GM19463 (cell line): Measurements from ENCODE around the gene POR.

Source experiments
- ATAC-seq: cut with Tn5 transposase; IDR thresholded peaks from one replicate; pipeline ENCODE4 v1.9.1; 2021; ENCODE audit warnings: mild to moderate bottlenecking, moderate library complexity; ENCODE audit not compliant: unreplicated experiment

The POR gene

DNA sequence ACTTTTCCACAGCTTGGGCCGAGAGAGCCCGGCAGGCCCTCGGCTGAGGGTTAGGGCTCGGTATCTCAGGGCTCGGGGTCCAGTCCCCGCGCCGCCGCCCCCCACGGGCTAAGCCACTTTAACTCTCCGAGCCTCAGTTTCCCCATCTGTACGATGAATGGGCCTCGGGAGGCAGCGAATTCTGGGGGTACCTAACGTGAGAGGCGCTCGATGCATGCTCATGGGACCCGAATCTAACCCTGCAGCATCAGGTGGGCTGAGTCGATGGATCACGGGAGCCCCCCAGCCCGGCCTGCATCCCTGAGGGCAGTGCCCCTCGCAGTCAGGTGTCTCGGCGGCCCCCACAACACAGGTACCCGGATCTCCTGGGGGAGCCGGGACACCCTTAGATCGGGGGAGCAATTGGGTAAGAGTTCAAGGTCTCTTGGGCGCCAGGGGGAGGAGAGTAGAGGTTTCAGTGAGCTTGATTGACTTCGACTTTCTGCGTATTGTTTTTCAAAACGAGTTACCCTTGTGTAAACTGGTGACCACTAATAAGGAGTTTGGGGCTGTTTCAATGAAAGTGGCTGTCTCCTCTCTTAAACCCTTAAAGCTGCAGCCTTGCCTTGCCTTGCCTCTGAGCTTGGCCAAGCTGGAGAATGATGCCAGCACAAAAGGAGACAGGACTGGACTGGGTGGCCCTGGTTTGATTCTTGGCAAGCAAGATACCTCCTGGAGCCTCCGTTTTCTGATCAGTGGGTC is 631 bp downstream of the POR start:
- ATAC-seq: no peak

DNA sequence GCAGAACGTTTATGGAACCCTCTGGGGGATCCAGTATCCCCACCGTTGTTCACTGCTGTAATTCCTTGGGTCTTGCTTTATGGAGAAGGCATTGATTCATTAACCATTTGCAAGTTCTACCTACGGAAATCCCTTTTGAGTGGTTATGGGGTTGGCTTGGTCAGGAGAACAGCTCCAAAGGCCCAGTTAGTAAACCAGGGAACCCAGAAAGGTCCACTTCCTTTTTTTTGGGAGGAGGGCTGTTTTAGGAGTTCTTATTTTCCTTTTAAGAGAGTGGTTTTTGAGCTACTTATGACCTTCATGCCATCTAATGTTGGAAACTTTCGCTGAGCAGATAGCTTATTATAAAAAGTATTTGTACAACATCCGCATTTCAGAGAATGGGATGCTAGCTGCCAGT is 1.3 kb downstream of the POR start:
- no peak for ATAC-seq

DNA sequence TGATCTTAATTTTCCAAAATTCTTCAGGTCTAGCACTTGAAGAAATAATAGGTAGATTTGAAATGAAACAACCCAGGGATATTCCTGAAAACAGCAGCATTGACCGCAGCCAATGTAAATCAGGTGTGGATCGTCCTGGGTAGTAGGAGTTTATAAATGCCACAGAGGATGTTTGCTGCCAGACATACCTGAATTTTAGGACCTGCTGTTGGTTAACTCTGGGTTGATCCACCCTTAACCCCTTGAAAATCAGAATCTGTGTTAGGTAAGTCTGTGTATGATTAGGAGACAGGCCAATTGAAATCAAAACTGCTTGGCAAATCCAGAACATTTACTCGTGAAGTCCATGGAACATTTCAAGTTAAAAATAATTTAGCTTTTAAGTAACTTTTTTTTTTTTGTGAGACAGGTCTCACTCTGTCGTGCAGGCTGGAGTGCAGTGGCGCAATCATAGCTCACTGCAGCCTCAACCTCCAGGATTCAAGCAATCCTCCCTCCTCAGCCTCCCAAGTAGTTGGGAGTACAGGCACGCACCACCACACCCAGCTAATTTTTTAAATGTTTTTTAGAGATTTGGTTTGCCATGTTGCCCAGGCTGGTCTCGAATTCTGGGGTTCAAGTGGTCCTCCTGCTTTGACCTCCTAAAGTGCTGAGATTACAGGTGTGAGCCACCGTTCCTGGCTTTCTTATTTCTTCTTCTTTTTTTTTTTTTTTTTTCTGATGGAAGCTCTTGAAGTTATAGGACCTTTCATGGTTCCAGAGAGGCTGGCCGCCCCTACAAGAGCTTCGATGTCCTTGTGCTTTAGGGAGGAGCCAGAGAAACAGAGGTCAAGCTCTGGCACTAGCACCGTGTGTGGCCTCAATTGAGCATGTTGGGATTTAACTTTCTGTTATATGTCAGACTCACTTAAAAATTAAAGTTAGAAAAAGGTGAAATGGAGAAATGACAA is 2.0 kb downstream of the POR start:
- no peak for ATAC-seq

DNA sequence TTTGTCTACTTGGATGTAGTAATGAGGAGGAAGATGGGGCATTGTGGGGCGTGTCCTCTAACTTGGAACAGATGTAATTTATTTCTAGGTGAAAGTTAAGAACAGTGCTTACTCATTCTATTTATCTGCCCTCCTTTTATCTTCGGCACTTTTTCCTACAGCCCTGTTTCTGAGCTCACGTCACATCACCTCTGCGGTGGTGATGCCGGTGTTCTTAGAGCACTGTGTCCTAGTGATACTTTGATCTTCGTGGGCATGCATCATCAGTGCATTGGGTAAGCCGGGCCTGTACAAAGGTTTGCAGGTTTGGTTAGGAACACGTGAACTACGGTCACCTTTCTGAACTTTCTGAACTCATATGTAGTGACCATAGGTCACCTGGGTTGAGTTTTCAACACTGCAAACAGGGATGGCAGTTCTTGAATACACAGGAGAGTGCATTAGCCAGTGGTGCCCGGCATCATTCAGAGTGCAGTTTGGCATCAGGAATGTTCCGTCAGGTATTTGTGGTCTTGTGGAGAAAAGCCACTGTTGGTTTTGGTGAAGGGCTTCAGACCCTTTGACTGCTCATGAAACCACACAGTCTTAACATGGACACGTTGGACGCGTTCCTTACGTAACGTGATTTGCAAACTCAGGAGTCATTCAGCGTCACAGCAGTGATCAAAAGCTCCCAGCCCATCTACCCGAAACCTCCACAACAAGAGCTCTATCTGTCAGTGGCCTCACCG is 5.6 kb downstream of the POR start:
- ATAC-seq: no peak

DNA sequence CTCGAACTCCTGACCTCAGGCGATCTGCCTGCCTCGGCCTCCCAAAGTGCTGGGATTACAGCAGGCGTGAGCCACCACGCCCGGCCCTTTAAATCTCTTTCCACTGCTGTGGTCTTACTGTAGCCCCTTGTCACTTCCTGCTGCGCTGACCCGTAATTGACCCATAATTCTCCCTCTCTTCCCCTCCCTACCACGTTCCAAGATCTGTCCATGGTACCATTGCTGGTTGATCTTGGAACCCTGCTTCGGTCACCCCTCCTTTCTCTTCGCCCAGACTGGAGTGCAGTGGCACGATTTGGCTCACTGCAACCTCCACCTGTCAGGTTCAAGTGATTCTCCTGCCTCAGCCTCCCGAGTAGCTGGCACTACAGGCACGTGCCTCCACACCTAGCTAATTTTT is 6.5 kb downstream of the POR start:
- ATAC-seq: no peak

DNA sequence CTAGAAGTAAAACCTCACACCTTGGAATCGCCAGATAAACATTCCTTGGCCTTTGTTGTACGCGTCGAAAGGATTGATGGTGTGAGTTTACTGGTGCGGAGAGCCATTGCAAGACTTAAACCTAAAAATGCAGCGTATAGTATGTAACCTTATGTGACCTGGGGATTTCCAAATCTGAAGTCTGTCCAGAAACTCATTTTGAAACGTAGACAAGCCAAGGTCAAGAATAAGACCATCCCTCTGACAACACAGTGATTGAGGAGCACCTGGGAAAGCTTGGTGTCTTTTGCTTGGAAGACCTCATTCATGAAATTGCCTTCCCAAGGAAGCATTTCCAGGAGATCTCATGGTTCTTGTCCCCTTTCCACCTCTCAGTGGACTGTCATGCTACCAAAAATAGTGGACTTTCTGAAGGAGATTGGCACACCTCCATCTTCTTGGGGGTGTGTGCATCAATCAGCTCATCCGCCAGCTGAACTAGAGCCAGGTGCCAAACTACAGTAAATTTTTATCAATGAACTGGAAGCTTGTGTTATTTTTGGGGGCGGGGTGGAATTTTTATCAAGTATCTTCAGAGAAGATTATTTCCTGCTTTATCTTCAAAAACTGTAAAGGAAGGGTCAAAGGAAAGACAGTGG is 8.1 kb downstream of the POR start:
- ATAC-seq: no peak

DNA sequence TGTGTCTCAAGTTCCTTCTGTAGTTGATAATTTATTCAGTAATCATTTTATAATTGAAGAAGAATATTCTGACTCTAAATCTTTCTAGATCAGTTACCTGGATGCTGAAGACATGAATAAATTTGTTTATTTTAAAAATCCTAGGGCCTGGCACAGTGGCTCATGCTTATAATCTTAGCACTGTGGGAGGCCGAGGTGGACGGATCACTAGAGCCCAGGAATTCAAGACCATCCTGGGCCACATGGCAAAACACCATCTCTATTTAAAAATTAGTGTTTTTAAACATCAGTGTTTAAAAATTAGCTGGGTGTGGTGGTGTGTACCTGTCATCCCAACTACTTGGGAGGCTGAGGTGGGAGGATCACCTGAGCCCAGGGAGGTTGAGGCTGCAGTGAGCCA is 9.3 kb downstream of the POR start:
- no peak for ATAC-seq

DNA sequence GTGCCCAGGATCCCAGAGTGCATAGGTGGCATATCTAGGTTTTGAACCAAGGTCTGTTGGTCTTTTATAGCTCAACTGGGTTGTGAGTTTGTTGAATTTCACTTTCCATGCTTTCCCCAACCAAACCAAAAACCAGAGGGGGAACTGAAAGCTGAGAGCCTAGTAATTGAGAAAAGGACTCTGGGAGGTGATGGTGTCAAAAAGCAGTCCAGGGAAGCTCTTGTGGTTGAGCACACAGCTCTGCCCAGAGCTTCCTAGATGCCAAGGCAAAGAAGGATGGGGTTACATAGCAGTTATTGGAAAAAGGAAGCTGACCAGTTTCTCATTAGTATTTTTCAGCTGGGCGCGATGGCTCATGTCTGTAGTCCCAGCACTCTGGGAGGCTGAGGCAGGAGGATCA is 9.9 kb downstream of the POR start:
- no peak for ATAC-seq

DNA sequence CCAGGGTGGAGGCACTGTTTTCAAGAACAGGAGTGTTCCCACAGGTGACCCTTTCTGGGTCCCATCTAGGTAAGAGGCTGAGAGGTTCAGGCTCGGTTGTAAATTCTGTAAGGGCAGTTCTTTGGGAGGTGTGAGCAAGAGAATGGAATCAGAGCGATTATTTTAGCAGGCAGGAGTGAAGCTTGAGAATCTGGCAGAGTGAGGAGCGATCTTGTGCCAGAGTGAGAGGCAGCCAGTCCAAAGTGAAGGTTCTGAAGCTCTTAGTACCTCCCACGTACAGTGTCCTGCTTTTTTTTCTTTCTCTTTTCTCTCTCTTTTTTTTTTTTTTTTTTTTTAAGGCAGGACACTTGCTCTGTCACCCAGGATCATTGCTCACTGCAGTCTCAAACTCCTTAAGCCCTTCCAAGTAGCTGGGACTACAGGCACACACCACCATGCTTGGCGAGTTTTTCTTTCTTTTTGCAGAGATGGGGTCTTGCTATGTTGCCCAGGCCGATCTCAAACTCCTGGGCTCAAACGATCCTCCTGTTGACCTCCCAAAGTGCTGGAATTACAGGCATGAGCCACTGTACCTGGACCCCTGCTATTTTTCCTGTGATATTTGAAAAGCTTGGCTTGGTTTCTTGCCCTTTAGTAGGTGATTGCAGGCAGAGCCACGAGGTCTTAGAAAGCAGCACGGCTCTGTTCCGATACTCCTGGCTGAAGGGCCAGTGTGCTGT is 10.9 kb downstream of the POR start:
- ATAC-seq: no peak

DNA sequence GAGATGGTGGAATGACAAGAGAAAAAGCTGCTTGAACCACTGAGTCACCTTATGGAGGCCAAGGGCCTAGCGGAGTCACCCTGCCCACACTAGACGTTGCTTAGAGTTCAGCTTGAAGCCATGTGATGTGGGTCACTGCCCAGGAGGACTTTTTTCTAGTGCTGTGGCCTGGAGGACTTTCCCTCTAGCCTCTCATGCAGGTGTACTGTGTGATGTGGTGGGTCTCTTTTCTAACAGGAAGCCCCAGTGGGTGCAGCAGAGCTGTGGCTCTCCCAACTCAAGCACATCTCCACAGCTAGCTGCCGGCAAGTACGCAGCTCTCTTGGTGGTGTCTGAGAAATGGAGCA is 13.6 kb downstream of the POR start:
- ATAC-seq: peak; percentile 92

DNA sequence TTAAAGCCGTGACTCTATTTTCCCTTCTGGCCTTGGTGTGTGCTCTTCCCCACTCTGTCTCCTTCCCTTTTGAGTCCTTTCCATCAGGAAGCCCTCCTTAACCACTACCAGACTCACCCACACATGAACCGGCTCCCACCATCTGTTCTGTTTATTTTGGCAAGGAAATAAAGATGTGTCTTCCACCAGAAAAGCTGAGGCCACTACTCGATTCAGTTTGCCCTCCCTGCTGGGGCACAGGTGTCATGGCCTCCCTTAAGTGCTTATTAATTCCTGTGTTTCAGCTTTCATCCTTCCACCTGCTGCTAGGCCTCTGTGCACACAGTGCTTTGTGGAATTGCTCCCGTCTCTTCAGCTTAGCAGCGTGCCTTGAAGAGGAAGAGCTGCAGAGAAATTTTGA is 16.7 kb downstream of the POR start:
- ATAC-seq: no peak

DNA sequence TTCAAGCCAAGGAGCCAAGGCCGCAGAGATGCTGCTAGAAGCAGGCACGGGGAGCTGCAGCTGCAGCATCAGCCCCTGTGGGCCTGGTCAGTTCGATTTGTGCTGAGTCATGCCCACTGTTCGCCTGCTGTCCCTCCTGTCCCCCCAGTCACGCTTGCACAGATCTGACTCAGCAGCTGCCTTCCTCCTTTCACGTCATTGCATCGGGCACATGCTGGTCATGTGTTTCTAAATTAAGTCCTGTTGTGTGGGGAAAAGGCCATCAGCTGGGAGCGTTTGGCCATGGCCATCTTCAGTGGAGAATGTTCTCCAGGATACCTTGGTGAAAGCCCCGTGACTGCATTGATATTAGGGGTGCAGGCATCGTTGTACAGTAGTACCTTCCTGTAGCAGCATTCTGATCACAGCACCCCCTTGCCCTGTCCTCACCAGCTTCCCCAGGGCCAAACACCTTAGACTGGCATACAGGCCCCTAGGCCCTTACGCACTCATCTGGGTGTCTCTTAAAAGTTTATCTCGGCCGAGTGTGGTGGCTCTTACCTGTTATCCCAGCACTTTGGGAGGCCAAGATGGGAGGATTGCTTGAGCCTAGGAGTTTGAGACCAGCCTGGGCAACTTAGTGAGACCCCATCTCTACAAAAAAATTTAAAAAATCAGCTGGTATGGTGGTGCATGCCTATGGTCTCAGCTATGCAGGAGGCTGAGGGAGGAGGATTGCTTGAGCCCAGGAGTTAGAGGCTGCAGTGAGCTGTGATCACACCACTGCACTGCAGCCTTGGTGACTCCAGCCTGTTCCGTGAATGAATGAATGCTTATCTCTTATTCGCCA is 23.2 kb downstream of the POR start:
- no peak for ATAC-seq

DNA sequence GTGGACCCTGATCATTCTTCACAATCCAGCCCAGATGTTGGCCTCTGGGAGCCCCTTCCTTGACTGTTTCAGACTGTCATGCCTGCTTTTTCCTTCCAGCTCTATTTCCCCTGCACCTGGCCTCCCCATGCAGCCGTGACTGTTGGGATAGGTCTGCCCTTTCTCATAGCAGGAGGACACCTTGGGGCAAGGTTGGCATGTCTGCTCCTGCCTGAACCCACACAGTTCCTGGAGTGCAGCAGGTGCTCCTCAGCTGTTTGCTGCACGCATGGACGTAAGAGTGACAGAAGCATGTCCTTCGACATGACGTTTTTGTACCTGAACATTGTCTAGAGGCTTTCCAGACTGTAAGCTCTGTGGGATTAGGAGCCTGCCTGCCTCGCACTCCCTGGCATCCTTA is 24.0 kb downstream of the POR start:
- ATAC-seq: no peak

DNA sequence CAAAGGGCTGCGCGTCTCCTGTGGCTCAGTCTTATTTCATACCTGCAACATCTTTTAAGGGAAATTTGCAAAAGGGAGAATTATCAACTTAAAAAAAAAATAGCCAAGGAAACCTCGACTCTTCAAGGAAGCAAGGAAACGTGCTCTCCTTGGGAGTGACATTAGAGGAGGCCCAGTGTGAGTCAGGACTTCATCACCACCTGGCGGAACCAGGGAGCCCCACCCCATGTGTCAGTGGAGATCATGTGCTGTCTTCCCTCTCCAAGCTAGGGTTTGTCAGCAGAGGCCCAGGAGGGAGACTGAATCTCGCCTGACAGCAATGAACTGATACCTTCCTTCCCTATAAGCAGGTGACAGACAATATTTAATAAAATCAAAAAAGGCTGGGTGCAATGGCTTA is 28.9 kb downstream of the POR start:
- no peak for ATAC-seq

DNA sequence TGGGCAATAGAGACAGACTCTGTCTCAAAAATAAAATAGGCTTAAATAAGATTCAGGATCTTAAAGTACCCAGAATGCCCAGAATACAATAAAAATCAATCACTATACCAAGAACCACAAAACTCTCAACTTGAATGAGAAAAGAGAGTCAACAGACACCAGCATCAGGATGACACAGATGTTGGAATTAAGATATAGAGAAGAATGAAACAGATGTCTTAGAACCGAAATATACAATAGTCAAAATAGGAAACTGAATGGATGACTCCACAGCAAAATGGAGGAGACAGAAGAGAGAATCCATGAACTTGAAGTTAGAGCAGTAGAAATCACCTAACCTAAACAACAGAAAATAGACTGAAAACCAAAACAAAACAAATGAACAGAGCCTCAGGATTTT is 29.6 kb downstream of the POR start:
- no peak for ATAC-seq

DNA sequence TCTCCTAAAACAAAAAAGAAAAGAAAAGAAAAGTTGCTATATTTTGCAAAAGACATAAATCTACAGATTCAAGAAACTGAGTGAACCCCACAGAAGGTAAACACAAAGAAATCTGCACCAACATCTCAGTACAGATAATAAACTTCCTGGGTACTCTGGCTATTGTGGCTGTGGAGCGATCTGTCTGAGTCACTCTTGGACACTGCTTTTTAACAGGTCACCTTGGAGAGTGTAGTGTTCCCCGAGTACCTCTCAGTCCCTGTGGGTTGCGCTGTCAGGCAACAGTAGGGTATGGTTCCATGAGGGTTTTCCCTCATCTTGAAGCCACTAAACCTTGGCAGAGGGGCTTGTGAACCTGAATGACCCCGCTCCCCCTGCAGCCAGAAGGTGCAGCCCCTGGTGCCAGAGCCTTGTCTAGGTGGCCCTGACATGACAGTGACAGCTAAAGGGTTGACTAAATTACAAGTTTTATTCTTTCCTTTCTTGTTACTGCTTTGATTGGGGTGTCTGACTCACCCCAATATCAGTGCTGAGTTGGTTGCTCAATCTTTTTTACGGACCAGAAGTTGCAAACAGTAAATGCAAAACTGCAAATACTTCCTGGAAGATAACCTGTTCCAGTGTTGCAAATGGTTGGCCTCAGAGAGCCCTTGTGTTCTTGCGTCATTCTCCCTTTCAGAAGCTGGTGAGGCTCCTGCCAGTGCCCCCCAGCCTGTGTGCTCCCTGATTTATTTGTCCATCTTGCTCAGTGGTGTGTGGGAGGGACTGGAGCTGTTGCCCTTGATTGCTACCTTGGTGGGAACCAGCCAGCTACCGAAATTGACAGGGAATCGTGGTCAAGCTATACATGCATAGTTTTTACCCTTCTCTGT is 30.6 kb downstream of the POR start:
- no peak for ATAC-seq

DNA sequence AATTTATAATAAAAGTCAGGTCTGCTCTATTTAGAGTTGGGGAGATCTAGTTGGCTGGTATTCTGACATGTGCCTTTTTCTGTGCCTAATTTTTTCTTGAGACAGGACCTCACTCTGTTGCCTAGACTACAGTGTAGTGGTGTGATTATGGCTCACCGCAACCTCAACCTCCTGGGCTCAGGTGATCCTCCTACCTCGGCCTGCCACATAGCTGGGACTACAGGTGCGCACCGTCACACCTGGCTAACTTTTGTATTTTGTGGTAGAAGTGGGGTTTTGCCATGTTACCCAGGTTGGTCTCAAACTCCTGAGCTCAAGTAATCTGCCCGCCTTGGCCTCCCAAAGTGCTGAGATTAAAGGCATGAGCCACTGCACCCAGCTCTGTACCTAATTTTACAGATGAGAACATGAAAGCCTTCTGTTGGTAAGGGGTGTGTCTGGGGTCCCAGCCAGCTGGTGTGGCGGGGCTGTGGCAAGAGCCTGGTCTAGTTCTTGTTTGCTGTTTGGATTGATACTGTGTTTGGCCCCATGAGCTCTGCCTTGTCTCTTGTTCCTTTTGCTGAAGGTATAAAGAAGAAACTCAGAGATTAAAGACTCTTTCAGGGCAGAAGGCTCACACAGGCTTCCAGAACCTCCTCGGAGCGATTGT is 31.4 kb downstream of the POR start:
- no peak for ATAC-seq

DNA sequence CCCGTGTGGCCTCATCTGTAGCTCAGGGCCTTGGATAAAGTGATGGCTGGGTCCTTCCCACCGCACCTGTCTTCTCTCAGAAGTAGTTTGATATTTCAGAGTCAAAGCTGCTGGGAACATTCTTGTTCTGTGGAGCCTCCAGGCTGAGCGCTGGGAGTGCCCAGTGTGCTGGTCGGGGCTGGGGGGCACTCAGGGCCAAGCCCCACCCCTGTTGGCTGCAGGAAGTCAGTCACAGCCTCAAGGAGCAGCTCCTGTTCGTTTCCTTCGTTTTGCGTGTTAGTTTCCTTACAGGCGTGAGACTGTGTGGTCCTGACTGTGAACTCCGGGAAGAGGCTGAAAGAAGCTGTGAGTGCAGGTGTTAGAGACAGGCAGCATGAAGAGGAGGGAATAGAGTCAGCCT is 33.2 kb downstream of the POR start:
- no peak for ATAC-seq
